Thoracic aorta (tissue), 2 donors: Measurements from ENCODE around the gene SCAPER. TPM values are rescaled to one million over a fixed set of nuclear protein-coding genes. Genes with fewer than 3 reads are reported as not detected.
A peak's percentile ranks its signal among the peaks of the same experiment; 100 is the strongest.

Experiments
- ATAC-seq: fragments of 150-250 bp; one replicate; pipeline ENCODE4 v1.8.0; 2017; ENCODE audit warnings: low read depth; ENCODE audit not compliant: insufficient number of reproducible peaks, low FRiP score
- DNase-seq: peaks from one replicate; pipeline ENCODE4 v3.0.0-alpha.2; 2020; ENCODE audit warnings: low spot score
- H3K27ac ChIP-seq, 2 donors: fragments of 200-600 bp; sonication (generic); 1 replicate in 1 of 2; 2 replicates in 1 of 2; pipeline ENCODE4 v1.5.1; 2016; ENCODE audit warnings: mild to moderate bottlenecking in 2 of 2, moderate library complexity in 2 of 2
- H3K27me3 ChIP-seq: fragments of 200-600 bp; sonication (generic); replicated peaks from 2 replicates; pipeline ENCODE4 v1.6.0; 2016; ENCODE audit warnings: mild to moderate bottlenecking; ENCODE audit not compliant: insufficient read depth
- H3K36me3 ChIP-seq: fragments of 200-600 bp; sonication (generic); one replicate; pipeline ENCODE4 v1.5.1; 2016
- H3K4me1 ChIP-seq, 2 donors: fragments of 200-600 bp; sonication (generic); 1 replicate in 1 of 2; 2 replicates in 1 of 2; pipeline versions ENCODE4 v1.5.1 to v1.6.0; 2016; ENCODE audit warnings: low read depth in 2 of 2, mild to moderate bottlenecking in 1 of 2; ENCODE audit not compliant: control insufficient read depth in 1 of 2
- H3K4me3 ChIP-seq: fragments of 200-600 bp; sonication (generic); 2 replicates; pipeline ENCODE4 v1.5.1; 2016; ENCODE audit warnings: mild to moderate bottlenecking
- H3K9me3 ChIP-seq: fragments of 200-600 bp; sonication (generic); 2 replicates; pipeline ENCODE4 v1.5.1; 2016
- total RNA-seq, 2 donors: library from RNA; depleted of rRNA; stranded (reverse); fragments of >200 nt; gene quantifications; one replicate each; pipeline versions ENCODE4 v1.1.0 to v1.2.3, GENCODE V29; 2016
- TF ChIP-seq, protein P1 (sequence below): fragments of 200-600 bp; sonication (generic); IDR thresholded peaks from one replicate; pipeline ENCODE4 v1.5.1; 2019; ENCODE audit warnings: antibody characterized with exemption

SCAPER gene
- total RNA-seq, 2 donors from 2014 or later: 29.6 to 65.0 TPM

- Histone ChIP-seq H3K36me3 (no peaks in the 10 kb centered on the region), H3K4me1 (peaks cover 13 to 43% of the 10 kb centered on the region in 2 donors), H3K27ac (no peak within 1 kb of the TSS), H3K9me3 (no peaks in the 10 kb centered on the region), H3K27me3 (peaks cover 55% of the 10 kb centered on the region), H3K4me3 (peak within 1 kb of the TSS; percentile 50)
- DNase-seq (no peak), ATAC-seq (no peak)
- TF ChIP-seq, protein P1, sequence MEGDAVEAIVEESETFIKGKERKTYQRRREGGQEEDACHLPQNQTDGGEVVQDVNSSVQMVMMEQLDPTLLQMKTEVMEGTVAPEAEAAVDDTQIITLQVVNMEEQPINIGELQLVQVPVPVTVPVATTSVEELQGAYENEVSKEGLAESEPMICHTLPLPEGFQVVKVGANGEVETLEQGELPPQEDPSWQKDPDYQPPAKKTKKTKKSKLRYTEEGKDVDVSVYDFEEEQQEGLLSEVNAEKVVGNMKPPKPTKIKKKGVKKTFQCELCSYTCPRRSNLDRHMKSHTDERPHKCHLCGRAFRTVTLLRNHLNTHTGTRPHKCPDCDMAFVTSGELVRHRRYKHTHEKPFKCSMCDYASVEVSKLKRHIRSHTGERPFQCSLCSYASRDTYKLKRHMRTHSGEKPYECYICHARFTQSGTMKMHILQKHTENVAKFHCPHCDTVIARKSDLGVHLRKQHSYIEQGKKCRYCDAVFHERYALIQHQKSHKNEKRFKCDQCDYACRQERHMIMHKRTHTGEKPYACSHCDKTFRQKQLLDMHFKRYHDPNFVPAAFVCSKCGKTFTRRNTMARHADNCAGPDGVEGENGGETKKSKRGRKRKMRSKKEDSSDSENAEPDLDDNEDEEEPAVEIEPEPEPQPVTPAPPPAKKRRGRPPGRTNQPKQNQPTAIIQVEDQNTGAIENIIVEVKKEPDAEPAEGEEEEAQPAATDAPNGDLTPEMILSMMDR: no peak
These were observed 568.7 kb downstream of the SCAPER start, which contains the start of gene ISL2 for GRCh38 chr15:76336254-76337058. Gene ISL2 (plus strand): TSS chr15:76336773. CDS start chr15:76336884, 111 bp downstream.

DNA sequence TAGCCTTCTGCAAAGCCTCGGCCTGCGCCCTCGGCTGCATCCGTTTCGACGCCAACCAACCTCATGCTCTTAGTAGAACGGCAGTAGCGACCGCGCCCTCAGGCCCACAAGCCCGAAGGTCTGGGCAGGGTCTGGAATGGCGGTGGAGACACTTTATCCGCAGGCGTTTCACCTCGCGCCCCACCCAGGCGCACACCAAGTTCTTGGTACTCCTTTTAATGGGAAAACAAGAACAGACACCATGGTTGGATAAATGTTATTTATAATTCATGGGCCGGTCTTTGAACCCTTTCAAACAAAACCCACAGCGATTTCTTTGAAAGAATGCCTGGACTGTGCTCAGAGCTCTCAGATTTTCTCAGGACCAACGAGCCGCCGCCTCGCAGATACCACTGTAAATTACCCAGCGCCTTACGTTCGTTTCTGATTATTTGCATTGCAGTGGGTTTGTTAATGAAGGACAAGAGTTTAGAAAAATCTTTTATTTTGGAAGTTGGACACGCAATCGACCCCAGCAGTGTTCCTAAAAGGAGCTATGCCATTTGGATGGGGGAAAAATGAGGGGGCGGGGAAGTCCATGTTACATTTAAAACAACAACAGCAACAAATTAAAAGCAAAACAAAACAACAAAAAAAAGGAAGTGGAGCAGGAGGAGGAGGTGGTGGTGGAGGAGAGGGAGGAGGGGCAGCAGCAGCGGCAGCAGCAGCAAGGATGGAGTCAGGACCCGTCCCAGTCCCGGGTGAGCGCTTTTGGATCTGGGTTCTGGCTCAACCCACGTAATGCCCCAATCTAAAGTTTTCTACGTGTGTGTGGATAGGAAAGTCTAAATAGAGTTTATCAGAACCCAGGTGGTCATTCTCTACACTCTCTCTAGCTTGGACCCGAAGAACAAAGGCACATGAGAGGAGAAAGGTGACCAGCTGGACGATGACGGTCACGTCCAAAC, 569.6 kb downstream of the SCAPER start:
- Histone ChIP-seq H3K4me3 (peak overlapping the region; percentile 50), H3K4me1 (peaks cover 7 to 35% of the 10 kb centered on the region in 2 donors)
- no peak for ATAC-seq

GRCh38 chr15:76334438-76335306, 570.5 kb downstream of the SCAPER start:
- TF ChIP-seq, protein P1: no peak
- Histone ChIP-seq H3K27ac (no peak overlapping the region), H3K4me1 (peaks cover 0 to 26% of the 10 kb centered on the region in 2 donors), H3K36me3 (no peaks in the 10 kb centered on the region), H3K27me3 (peaks cover 43% of the 10 kb centered on the region), H3K9me3 (no peaks in the 10 kb centered on the region), H3K4me3 (peak overlapping the region; percentile 4)
- ATAC-seq: no peak
- DNase-seq: no peak

More for the DNA sequence above, 569.6 kb downstream of the SCAPER start:
- DNase-seq: no peak
- no peaks in the 10 kb centered on the region for H3K9me3 ChIP-seq
- no peak overlapping the region for H3K27ac ChIP-seq
- TF ChIP-seq, protein P1: no peak
- H3K27me3 ChIP-seq: peaks cover 52% of the 10 kb centered on the region
- H3K36me3 ChIP-seq: no peaks in the 10 kb centered on the region

- Histone ChIP-seq H3K27me3 (peaks cover 35% of the 10 kb centered on the region), H3K4me1 (peaks cover 0 to 22% of the 10 kb centered on the region in 2 donors), H3K9me3 (no peaks in the 10 kb centered on the region), H3K27ac (no peak overlapping the region), H3K36me3 (no peaks in the 10 kb centered on the region), H3K4me3 (no peak overlapping the region)
- ATAC-seq: no peak
- no peak for DNase-seq
- TF ChIP-seq, protein P1: no peak
These were observed 571.3 kb downstream of the SCAPER start for GRCh38 chr15:76333720-76334437.
